T-helper 1 cell (primary cell): Measurements from ENCODE around the gene TBX5.

Experiments used
- DNase-seq, 5 donors: peaks; one replicate each; pipeline ENCODE4 v3.0.0-alpha.2; 2012 to 2020

TBX5 gene

DNA sequence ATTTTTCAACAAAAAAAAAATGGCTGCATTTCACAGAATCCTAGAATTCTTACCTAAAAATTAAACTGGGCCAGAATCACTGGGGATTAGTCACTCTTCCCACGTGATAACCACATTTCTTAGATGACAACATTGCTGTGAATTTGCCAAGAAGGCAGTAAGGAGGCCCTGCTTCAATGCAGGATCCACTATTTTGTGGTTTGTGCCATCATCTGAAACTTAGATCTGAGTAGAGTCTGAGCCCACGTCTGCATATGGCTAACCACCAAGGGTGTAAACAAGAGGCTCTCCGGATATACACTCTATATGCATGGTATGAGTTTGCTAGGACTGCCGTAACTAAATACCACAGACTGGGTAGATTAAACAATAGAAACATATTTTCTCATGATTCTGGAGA lies 24.4 kb upstream of the TBX5 start:
- no peak for DNase-seq

GRCh38 chr12:114425031-114425626 lies 19.2 kb upstream of the TBX5 start:
- DNase-seq, result no peak

DNA sequence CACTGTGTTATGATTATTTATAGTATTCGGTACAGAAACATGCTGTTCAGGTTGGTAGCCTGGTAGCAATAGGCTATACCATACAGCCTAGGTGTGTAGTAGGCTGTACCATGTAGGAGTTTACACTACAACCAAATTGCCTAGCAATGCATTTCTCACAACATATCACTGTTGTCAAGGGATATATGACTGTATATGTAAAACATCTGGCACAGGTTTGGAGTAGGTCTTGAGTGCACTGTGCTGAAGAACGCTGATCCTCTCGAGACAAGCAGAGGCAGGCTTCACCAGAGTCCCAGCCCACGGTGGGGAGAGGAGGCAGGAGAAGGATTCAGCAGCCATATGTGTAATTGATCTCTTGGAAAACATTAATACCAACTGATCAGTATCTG lies 15.0 kb upstream of the TBX5 start:
- DNase-seq, result no peak

GRCh38 chr12:114420182-114420943 lies 14.4 kb upstream of the TBX5 start:
- DNase-seq, result no peak

DNA sequence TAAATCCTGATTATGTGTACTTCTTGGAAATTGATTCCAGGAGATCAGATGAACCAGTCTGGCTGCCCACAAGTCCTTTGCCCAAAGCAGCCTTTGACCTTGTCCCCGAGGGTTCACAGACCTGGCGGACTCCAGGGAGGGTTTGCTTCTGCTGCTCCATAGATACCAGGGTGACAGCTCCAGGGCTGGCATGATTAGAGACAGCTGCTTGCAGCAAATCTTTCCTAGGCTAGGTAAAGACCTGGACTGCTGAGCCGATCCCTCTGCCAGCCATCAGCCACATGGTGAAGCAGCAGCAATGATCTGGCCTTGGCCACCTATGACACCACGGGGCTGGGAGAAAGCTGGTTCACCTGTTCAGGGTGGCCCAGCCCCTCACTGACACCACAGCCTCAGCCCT lies 10.1 kb upstream of the TBX5 start:
- no peak for DNase-seq

- DNase-seq, result no peak
These were observed 9.6 kb upstream of the TBX5 start for GRCh38 chr12:114415525-114415868.

- DNase-seq, result no peak
These were observed 9.1 kb upstream of the TBX5 start for GRCh38 chr12:114414866-114415524.

- no peak for DNase-seq
These were observed 8.3 kb upstream of the TBX5 start for GRCh38 chr12:114414031-114414865.

DNA sequence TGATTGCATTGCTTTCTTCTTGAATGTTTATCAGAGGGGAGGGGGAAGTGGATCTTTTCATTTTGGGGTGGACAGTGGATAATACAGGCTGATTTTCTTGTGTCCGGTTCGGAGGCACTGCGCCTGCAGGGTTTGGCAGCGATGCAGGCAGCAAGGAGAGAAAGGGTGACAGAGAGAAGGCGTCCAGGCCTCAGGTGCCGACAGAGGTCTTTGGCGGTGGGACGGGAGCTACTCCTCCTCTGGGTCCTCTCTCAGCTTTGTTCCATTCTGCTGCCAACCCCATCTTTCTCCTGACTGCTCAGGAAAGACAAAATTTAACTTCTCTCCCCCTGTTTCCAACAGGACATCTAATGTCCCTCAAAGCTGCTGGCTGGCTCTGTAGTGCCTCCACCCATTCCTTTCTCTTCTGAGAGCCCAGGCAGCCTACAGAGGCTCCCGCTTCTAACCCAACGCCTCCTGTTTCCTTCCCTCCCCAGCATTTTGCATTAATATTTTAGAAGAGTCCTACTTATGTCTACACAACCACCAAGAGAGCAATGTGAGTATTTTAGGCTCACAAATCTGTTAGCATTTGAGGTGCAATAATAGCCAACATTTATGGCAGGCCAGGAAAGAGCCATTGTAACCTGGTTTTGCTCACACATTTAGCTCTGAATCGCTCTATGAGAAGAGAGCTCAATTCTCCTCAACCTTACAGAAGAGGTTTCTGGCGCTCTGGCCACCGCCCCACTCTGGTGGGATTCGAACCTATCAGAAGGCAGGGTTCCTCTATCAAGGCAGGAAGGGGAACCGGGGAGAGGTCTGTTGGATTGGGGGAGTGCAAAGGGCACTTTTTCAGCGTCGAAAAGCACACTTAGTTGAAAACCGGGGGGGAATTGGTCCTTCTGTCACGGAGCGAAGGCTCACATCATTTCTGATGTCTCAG lies 7.1 kb upstream of the TBX5 start:
- no peak for DNase-seq

DNA sequence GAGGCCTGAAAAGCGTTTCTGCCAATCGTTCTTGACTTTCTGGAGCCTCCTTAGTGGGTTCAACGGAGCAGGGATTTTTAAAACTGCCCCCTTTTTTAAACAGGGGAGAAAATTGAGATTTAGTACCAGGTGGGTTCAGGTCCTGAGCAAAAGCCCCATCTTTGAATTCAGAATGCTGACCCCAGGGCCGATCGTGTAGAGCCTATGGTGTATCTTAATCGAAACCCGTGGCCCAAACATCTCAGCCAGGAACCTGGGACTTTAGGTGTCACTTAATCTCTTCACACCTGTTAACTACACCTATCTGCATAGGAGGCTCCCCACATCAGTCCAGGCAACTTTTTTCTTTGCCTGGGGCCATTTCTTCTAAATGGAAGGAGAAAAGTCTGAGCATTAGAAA lies 6.4 kb upstream of the TBX5 start:
- no peak for DNase-seq

DNA sequence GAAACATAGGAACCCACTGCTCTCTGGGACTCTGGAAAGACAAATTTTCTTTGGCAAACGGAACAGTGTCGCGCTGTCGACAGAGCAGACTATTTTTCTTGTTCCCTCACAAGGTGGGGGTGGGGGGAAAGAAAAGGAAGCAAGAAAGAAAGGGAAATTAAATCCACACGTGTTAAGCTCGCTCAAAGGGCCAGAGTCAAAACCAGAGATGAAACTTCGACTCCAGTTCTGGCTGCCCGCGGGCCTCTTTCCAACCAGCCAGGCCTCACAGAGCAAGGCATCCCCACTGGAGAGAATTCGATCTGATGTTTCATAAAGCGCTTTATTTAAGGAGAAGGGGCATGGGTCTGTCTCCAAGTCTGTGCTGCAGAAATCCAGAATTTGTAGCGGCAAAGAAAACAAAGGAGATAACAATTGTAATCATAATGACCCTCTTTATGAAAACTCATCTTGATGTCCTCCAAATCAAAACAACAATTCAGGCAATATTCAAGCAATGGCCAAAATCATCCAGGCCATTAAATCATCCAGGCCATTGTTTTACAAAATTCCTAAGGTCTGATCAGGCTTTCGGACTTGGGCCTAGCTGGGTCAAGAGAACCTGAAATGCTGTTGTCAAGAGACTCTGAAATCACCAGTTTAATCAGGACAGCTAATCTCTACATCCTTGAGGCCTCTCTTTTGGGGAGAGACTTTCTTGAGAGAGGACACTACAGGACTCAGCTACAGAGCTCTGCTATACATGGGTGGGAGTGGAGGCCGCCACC lies 5.3 kb upstream of the TBX5 start:
- no peak for DNase-seq

- no peak for DNase-seq
These were observed 4.1 kb upstream of the TBX5 start for GRCh38 chr12:114409852-114410600.

DNA sequence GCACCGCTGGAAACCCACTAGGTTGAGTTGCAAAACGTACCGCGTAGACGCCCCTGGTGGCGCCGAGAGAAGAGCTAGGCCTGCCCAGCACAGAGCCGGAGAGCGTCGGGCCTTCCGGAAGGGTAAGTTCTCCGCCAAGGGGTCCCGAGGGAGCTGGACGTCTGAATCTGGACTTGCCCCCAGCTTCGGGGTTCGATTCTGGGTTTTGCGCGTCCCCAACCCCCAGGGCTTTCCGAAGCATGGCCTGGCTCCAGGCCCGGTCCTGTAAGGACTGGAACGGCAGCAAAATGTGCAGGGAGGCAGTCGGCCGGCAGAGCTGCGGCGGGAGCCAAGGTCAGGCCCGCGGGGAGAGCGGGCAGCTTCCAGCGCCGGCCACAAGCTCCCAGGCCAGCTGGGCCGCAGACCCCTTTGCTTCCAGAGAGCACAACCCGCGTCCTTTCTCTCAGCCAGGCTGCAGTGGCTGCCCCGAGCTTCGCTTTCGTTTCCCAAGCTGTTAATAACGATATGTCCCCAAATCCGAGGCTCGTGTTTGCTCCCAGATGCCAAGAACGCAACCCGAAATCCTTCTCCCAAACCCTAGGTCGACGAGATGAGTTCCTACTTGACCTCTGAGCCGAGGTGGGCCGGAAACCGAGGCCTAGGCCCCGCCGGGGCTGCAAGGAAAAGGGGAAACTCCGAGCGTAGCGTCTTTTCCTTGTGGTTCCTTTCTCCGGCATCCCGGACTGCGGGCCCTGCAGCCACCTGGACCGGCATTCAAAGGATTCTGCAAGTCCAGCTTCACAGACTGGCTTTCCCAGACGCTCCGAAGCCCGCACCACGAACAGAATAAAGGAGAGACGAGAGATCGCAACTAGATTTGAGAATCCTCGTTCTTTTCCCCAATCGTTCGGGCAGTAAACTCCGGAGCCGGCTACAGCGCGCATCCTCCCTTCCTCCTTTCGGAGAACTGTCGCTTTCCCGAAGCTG lies 3.2 kb upstream of the TBX5 start:
- no peak for DNase-seq

GRCh38 chr12:114408471-114408885 lies 2.5 kb upstream of the TBX5 start:
- DNase-seq, result no peak

GRCh38 chr12:114407842-114408411 lies 2.0 kb upstream of the TBX5 start:
- DNase-seq, result no peak

- DNase-seq, result no peak
These were observed 1.3 kb upstream of the TBX5 start for GRCh38 chr12:114406984-114407841.

DNA sequence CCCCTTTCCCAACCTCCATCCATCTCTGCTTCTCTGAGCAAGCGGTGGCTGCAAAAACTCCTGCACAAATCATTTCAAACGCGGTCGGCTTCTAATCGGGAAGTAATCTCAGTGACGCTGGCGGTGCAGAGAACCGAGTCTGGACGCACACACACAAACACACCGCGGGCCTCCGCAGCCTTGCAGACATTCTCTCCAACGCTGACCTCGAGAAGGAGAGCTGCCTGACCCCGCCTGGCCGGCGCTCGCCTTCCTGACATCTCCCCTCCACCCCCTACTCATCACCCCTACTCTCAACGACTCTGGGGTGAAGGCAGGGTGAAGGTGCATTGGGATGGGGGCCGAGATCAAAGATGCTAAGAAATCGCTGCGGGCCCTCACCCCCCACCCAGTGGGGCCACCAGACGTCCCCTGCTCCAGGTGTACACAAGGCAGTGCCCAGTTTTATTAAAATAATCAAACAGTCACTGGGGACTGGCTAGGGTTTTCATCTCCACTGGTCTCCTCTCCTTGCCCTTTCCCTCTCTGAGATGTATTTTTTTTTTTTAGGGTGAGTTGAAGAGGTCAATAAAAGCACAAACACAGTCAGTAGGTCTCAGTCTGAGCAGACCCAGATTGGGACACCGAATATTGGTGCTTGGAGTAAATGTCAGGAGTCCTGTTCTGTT lies 506 bp upstream of the TBX5 start:
- no peak for DNase-seq
